Measurements from ENCODE around the gene LSM6.

DNA sequence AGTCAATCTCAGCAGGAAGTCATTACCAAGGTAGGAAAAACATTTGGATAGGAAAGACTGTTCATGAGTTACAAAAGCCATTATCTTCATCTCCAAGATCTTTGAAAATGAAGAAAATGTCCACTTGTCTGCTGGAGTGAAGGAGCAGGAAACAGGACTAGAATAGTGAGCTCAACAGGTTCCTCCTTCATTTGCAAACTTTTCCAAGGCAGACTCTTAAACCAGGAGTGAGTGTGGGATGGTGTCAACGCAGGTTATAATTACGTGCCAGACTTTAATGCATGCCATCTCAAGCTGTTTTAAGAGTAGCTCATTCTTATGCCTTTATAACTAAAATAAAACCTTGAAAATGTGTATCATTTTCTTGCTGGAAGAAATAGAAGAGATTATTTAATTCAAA lies 35.4 kb downstream of the LSM6 start:
- TF ChIP-seq, protein P1, sequence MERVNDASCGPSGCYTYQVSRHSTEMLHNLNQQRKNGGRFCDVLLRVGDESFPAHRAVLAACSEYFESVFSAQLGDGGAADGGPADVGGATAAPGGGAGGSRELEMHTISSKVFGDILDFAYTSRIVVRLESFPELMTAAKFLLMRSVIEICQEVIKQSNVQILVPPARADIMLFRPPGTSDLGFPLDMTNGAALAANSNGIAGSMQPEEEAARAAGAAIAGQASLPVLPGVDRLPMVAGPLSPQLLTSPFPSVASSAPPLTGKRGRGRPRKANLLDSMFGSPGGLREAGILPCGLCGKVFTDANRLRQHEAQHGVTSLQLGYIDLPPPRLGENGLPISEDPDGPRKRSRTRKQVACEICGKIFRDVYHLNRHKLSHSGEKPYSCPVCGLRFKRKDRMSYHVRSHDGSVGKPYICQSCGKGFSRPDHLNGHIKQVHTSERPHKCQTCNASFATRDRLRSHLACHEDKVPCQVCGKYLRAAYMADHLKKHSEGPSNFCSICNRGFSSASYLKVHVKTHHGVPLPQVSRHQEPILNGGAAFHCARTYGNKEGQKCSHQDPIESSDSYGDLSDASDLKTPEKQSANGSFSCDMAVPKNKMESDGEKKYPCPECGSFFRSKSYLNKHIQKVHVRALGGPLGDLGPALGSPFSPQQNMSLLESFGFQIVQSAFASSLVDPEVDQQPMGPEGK (CRISPR knock-in tag; IDR thresholded peaks at IDR 0.05; ENCODE audit: borderline replicate concordance): no peak
- TF ChIP-seq GLIS3 (CRISPR knock-in tag; IDR thresholded peaks at IDR 0.05): no peak
- no peak for TF ChIP-seq ZNF70 (CRISPR knock-in tag; IDR thresholded peaks at IDR 0.05)
- TF ChIP-seq TCF4 (CRISPR knock-in tag; IDR thresholded peaks at IDR 0.05; ENCODE audit: borderline replicate concordance): no peak
- TF ChIP-seq ARNTL (CRISPR knock-in tag; IDR thresholded peaks at IDR 0.05; ENCODE audit: borderline replicate concordance, low read depth): no peak
